SK-N-SH (cell line): Measurements from ENCODE around the gene ASXL2.

Experiments
- EZH2phosphoT487 ChIP-seq: fragments of 200-600 bp; sonication (generic); IDR thresholded peaks from 2 replicates; pipeline ENCODE4 v1.6.1; 2017; ENCODE audit warnings: low read depth, mixed run types, mild to moderate bottlenecking, antibody characterized with exemption, moderate library complexity, borderline replicate concordance
- MXI1 ChIP-seq: IDR thresholded peaks from 2 replicates; pipeline ENCODE4 v1.6.1; 2012; ENCODE audit warnings: mild to moderate bottlenecking, low read depth, low read length, improper control_type of control experiment
- RFX5 ChIP-seq: IDR thresholded peaks from 2 replicates; pipeline ENCODE4 v1.6.1; 2012; ENCODE audit warnings: mild to moderate bottlenecking, improper control_type of control experiment, low read length
- TF ChIP-seq, protein P1 (sequence below): fragments of 200-600 bp; sonication (generic); IDR thresholded peaks from 2 replicates; pipeline ENCODE4 v1.6.1; 2017; ENCODE audit warnings: antibody characterized with exemption, mild to moderate bottlenecking, moderate library complexity

DNA sequence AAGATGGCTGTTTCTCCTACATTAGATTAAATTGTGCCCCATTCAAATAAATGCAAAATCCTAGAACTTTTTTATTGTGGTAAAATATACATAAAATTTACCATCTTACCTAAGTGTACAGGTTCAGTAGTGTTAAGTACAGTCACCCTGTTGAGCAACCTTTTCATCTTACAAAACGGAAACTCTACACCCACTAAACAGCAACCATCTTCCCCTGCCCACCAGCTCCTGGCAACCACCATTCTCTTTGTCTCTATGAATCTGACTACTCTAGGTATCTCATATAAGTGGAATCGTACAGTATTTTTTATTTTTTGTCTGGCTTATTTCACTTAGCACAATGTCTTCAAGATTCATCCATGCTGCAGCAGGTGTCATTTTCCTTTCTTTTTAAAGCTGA is 53.0 kb downstream of the ASXL2 start:
- no peak for TF ChIP-seq EZH2phosphoT487
- no peak for TF ChIP-seq MXI1
- TF ChIP-seq, protein P1, sequence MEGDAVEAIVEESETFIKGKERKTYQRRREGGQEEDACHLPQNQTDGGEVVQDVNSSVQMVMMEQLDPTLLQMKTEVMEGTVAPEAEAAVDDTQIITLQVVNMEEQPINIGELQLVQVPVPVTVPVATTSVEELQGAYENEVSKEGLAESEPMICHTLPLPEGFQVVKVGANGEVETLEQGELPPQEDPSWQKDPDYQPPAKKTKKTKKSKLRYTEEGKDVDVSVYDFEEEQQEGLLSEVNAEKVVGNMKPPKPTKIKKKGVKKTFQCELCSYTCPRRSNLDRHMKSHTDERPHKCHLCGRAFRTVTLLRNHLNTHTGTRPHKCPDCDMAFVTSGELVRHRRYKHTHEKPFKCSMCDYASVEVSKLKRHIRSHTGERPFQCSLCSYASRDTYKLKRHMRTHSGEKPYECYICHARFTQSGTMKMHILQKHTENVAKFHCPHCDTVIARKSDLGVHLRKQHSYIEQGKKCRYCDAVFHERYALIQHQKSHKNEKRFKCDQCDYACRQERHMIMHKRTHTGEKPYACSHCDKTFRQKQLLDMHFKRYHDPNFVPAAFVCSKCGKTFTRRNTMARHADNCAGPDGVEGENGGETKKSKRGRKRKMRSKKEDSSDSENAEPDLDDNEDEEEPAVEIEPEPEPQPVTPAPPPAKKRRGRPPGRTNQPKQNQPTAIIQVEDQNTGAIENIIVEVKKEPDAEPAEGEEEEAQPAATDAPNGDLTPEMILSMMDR = no peak
- no peak for TF ChIP-seq RFX5
